ENCODE data around the gene TRAF3IP1.
"Not testable (repeated sequence)": the region's sequence is repeated elsewhere in the genome, so short reads cannot be mapped to it uniquely, and the experiment has no call there.

Gene TRAF3IP1, protein sequence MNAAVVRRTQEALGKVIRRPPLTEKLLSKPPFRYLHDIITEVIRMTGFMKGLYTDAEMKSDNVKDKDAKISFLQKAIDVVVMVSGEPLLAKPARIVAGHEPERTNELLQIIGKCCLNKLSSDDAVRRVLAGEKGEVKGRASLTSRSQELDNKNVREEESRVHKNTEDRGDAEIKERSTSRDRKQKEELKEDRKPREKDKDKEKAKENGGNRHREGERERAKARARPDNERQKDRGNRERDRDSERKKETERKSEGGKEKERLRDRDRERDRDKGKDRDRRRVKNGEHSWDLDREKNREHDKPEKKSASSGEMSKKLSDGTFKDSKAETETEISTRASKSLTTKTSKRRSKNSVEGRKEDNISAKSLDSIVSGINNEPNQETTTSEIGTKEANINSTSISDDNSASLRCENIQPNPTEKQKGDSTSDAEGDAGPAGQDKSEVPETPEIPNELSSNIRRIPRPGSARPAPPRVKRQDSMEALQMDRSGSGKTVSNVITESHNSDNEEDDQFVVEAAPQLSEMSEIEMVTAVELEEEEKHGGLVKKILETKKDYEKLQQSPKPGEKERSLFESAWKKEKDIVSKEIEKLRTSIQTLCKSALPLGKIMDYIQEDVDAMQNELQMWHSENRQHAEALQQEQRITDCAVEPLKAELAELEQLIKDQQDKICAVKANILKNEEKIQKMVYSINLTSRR

DNA sequence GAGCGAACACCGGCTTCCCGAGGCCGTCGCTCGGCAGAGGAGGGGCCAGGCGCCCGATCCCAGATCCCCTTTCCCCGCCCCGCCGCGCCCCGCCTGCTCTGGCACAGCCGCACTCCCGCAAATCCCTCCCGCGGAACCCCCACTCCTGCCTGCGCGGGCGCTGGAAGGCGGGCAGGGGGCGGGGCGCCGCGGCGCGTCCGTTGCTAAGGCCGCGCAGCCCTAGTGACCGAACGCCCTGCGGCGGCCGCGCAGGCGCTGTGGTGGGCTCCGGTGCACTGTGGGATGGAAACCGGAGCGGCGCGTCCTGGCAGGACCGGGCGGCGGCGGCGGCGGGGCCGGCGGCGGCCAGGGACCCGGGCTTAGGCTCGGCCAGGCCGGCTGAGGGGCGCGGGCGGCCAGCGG is at the start of gene TRAF3IP1:
TSS of gene TRAF3IP1 (plus strand) at position 273 of the 402 bp plus-strand sequence. CDS start 145 bp downstream, outside the sequence.
- DNase-seq, result peak; percentile 76

DNA sequence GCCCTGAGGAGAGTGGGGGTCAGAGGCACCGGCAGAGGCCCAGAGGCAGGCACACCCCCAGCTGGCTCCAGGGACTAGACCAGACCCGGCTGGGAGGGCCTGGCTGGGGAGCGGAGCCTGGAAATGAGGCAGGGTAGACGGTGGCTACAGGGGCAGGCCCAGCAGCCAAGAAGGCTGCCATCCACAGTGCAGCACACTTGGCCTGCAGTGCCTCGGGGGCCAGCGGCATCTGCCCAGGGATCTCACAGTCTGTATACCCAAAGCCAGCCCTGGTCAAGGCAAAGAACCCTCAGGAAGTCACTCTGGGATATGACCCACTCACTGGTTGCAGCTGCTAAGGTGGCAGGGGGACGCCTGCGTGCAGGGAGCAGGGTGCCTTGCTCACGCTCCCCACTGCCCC is 49.7 kb upstream of the TRAF3IP1 start:
- no peak for DNase-seq

DNA sequence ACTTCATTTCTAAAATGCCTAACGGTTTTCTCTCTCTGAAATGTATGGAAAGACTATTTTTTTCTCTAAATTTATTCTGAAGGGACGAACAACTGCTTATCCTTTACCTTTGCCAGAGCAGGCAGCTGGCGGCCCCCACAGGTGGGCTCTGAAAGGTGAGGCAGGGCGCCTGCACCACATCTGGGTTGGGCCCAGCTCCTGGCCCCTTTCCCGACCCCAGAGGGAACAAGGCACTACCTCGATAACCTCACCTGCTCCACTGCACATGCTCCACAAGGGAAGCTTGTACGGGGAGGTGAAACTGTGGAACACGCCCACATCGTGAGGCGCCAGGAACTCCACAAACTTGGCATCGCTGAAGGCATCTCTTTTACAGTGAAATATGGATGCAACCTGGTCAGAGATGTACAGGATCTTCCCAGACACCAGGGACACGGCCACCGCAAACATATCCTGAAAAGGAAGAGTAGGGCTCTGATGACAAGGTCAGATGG is 49.2 kb upstream of the TRAF3IP1 start:
- no peak for DNase-seq

DNA sequence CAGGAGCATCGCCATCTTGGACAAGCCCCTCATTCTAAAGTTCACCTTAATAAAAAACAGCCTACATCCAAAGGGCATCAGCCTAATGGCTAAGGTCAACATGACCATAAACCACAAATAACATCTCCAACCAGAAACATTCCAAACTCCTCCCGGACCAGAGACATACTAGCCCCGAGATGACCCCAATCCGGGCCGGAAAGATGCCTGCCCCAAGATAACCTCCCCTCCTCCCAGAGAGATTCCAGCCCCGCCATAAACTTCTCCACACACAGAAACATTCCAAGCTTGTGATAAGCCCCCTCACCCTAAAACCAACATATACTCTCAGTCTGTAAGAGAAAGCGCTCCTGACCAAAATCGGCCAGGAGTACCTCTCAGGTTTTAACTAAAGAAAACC is 48.6 kb upstream of the TRAF3IP1 start:
- DNase-seq, result not testable (repeated sequence)

DNA sequence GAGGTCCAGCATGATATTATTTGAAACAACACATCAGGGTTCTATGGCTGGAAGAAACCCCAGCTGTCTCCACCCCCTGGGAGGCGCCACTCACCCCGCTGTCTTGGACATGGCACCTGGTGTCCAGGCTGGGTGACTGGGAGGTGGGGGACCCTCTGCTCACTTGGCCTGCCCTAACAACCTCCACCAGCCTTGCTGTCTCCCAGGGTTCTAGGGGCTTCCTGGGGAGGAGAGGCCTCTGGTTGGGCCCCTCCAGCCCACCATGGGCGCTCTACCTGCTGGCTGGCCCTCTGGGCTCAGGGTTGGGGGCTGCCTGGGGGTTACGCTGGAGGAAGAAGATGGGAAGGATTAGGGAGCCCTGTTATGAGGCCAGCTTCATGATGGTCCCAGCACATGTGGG is 48.2 kb upstream of the TRAF3IP1 start:
- no peak for DNase-seq

DNA sequence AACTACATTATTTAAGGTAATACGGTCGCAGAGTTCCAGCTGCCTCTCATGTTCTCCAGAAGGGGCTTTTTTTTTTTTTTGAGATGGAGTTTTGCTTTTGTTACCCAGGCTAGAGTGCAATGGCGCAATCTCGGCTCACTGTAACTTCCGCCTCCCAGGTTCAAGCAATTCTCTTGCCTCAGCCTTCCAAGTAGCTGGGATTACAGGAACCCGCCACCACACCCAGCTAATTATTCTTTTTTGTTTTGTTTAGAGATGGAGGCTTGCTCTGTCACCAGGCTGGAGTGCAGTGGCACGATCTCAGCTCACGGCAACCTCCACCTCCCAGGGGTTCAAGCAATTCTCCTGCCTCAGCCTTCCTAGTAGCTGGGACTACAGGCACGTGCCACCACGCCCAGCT is 46.9 kb upstream of the TRAF3IP1 start:
- not testable (repeated sequence) for DNase-seq

DNA sequence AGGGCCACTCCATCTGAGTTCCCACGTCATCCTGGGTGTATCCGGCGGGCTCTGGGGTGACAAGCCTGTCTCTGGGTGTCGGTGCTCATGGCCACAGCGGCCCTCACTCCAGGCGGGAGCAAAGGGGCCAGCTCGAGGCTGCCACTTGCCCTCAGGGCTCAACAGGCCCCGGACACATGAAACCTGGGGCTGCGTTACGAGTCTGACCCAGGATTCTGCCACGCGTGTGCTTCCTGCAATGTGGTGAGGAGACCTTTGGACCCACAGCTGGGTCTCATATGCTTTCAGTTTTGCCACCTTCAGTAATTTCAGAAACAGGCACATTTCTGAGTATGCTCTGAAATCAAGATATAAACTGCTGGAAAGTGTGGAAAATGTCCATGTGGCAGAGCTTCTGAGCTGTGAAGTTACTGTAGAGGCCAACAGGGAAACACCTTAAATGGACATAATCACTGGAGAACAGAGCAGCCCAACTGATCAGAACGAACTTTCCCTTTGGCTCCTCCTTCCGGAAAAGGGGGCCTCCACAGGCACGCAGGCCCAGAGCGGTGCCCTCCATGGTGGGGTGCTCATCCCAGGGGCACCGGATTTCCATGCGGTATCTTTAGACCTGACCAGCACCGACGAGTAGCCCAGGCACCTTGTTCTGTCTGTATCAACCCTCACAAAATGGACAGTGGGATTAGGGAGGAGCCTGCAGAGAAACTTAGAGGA is 46.0 kb upstream of the TRAF3IP1 start:
- DNase-seq, result no peak

DNA sequence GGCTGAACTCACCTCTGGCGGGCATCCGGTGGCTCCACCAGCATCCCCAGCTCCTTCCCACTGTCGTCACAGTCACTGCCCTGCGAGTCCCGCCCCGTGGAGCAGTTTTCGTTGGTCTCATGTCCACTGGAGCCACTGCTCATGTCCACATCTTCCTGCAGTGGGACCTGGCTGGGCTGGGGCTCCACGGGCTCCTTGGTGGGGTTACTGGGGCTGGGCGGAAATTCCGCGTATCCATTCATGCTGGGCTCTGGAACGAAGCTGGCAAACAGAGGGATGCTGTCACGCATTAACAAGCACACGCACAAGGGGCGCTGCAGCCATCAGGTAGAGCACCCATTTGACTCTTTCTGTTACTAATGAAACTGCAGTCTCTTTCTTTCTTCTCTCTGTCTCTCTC is 42.6 kb upstream of the TRAF3IP1 start:
- no peak for DNase-seq

DNA sequence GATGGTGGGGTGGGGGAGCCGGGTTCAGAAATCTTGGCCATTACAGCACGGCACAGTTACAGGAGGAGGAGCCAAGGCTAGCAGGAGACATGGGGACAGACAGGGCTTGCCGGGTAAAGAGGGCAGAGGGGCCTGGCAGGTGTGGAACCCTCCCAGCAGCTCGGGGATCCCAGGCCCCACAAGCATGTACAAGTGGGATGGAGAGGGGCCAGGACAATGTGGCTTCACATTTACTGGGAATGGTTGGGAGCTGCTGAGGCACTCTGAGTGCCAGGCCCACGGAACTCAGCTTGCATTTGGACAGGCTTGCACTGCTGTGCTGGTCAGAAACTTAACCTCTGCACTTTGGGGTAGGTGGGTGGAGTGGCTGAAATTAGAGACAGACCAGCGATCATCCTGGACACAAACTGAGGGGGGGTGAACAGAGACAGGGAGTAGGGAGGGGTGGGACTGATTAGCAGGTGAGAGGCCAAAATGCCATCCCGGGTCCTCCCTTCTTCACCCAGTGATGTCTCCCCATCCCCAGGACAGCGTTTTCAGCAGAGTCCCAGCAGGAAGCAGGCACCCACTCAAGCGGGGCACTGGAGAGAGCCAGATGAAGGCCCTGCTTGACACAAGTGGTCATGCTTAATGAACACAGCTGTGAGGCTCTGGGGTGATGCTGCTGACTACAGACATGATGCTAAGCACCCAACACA is 41.5 kb upstream of the TRAF3IP1 start:
- no peak for DNase-seq

DNA sequence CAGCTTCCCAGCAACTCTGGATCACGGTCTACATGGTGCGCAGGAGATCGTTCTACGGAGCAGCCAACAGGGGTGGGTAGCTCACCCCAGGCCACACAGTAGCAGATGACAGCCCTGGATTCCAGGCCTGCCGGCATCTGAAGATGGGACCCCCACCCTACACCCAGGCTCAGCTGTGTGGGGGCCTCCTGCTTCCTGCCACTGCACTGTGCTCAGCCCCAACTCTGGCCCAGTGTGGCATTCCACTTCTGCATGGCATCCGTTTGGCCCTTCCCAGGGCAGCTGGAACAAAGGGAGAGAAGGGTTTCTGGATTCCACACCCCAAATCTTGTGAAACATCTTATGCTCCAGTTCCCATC is 41.0 kb upstream of the TRAF3IP1 start:
- no peak for DNase-seq

DNA sequence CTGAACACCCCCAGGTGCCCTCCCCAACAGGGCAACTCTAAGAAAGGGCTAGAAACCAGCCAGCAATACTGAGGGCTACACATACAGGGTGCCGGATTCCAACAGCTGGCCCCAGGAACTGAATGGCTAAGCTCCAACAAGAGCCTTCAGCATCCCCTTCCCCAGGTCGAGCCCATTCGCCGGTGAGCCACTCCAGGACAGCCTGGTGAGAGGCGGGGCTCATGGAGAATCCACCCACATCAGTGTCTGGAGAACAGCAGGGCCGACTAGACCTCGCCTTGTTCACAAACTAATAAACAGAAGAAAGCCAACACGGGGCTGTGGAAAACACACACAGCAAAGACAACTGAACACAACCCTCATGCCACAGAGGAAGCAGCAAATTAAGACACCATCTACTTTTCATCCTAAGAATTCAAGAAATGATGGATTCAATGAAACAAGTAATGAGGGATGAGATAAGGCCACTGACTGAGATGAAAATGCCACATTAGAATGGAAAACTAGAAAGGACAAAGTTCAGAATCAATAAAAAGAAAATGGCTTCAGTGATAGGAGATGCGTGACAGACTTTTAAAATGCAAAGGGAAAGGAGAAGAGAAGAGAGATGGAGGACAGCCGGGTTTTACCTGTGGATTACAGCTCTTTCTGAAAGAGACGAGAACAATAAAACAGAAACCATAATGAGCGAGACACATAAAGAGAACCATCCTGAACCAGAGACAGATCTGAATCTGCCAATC is 40.1 kb upstream of the TRAF3IP1 start:
- no peak for DNase-seq

DNA sequence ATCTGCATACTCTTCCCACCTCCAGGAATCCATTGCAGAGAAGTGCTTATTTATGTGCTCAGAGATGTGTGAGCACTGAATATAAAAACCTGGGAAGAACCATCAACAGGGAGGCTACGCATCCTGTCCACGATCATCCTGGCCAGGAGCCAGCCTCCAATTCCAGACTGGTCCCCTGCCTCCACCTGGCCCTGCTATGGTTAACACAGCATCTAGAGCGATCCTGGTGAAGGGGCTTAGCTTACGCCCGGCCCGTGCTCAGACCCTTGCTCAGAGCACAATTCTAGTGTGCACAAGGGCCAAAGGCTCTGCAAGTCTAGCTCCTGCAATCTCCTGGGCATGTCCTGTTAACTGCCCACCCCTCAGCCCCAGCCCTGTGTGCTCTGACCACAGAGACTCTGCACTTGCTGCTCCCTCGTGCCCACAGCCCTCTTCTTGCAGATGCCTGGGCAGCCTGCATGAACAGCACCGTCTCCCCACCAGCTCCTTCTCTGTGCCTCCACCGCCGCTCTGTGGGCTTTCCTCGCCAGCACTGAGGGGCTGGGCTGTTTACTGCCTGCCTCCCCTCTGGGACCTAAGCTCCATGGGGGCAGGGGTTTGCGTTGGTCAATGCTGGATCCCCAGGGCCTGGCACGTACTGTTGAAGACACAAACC is 38.4 kb upstream of the TRAF3IP1 start:
- DNase-seq, result no peak

DNA sequence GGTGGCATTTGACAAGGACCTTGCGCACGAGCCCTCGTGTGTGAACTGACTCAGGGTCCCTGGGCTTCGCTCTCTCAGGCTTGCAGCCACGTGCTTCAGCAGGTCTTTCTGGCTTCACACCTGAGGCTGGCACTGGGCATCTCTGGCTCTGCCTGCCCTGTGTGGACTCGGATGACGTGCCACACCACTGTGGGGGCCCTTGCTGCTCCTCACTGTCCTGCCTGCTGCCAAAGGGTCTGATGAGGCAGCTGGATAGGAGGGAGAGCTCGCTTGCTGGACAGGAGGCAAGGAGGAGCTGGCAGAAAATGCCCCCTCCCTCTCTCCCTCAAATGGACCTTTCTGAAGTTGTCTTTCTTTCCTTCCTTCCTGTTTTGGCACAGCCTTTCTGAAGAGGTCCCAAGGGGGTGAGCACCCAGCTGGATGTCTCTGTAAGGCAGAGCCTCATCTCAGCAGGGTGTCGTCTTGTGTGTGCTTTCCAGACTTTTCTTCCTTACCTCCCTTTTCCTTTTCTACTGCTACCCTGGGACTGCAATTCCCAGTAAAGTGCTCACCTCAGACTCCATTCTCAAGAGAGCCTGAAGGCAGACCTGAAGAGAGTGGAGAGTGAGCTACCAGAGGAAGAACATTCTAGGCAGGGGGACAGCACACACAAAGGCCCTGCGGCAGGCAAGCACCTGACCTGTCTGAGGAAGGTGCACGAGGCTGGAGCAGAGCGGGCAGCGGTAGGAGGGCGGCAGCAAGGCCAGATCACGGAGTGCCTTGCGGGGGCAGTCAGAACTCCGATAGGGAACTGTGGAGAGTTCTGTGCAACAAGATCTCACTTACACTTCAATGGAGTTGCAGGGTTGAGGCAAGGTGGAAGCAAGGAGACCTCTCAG is 37.2 kb upstream of the TRAF3IP1 start:
- DNase-seq, result no peak

DNA sequence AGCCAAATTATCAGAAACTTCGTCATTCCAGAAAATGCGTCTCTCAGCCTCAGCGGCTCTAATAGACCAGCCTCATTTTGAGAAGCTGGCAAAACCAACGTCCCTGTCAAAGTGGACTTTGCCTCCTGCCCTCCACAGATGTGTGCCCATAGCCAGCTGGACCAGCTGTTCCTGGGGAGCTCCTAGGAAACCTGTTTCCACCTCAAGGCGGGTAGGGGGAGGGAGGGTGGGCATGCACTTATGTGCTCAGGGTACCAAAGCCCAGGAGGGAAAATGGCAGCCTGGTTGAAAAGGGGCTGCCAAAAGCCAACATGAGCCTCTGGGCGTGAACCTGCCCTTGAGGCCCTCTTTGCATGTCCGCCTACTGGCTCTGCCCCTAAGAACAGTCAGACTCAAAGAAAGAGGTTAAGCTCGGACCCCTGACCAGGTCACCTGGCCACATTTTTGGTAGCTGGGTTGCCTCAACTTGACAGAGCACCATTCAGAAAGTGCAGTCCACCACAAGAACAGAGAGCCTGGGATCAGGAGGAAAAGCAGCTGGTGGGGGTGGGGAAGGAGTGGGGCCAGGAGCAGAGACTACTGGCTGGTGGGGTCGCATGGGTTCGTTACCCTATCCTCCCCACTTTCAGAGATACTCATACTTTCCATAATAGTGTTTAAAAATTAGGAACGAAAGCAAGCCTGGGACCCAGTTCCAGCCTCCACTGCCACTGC is 35.4 kb upstream of the TRAF3IP1 start:
- DNase-seq, result no peak

DNA sequence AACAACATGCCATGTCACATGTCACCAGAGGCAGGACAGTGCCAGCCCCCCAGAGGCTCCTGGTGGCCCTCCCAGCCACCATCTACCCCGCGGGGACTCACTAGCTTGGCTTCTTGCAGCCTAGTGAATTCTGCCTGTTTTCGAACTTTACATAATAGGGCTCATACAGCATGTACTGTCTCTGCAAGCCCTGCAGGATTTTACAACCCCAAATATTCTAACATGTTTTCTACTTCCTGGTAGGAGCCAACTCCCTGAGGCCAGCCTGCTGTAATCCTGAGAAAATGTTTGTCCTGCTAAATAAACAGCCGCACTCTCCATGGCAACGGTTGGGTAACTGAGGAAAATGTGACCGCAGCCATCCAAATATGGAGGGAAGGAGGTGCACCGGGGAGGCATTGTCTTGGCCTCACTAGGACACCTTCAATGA is 34.6 kb upstream of the TRAF3IP1 start:
- DNase-seq, result no peak

DNA sequence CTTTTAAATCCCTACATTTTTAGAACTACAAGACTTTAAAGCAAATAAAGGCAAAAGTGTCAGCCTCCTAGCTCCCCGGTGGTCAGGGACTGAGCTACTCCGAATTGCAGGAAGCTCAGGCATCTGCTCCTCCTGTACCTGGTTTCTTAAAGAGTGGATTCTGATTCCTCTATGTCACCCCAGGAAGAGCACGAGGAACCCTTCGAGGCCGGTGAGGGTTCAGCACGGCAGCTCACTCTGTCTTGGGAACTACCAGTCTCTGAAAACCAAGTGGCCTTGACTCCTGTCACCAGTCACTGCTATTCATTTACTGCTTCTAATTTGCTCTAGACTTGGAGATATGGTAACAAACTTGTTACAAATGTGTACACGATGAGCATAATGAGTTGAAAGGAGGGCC is 34.2 kb upstream of the TRAF3IP1 start:
- DNase-seq, result no peak

DNA sequence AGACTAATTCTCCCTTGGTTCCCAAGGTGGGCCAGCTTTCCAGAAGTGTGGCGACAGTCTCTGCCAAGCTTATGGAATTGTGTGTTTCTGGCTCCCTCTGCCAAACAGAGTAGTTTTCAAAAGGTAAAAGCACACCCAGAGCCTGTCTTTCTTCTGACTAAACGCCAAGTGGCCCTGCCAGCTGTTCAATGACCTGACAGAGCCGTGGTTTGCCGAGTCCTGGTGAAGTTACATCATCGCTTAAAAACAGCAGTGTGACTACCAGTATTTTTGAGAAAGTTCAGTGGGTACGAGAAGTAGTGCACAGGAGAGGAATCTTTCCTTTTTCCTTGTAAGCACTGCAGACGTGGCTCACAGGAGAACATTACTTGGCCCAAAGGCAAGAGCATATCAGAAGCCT is 33.8 kb upstream of the TRAF3IP1 start:
- DNase-seq, result no peak

DNA sequence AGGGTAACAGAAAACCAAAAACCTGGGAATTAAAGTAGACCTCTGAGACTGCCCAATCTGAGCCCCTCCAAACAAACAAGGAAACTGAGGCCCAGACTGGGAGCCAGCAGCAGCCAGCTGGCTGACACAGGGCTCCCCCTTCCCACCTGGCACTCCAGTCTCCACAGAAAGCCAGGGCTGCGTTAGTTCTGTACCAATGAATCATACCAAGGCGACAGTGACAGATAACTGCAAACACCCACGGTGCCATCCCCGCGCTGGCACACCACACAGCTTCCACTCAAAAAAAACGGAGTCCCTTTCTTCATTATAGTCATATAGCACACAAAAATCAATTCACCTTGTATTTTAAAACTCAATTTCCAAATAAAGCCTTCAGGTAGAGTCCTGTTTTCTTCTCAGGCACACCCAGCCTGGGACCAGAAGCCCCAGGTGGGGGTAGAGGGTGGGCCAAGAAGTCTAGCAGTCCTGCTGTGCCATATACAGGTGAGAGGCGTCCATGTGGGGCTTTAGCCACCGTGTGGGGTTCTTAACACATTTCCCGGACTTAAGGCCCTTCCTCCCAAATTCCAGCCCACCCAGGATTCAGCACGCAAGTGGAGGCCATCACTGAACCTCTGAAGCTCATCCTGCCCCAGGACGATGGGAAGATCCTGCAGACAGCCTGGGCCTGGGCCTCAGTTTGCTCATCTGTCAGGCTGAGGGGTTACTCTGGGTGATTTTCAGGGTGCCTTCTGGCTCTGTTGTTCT is 33.2 kb upstream of the TRAF3IP1 start:
- no peak for DNase-seq
